HepG2 (cell line): ENCODE measurements around the gene KLKB1. TPM values are rescaled to one million over a fixed set of nuclear protein-coding genes. Genes with fewer than 3 reads are reported as not detected.

ENCODE experiments used
- BORCS8-MEF2B ChIP-seq: sonication (generic); formaldehyde crosslinking; IDR thresholded peaks from 2 replicates; pipeline ENCODE4 v1.8.0; 2022; ENCODE audit warnings: mild to moderate bottlenecking, missing genetic modification reagents
- GATAD2A ChIP-seq: IDR thresholded peaks from 2 replicates; pipeline ENCODE4 v1.6.1; 2016
- HNF4A ChIP-seq: sonication (generic); formaldehyde crosslinking; IDR thresholded peaks from 2 replicates; pipeline ENCODE4 v1.4.0; 2020; ENCODE audit warnings: missing genetic modification reagents
- LCORL ChIP-seq, 2 experiments: fragments of 450-650 bp in 1 of 2; sonication (generic) in 1 of 2; formaldehyde crosslinking in 1 of 2; IDR thresholded peaks; 2 replicates each; pipeline versions ENCODE4 v1.5.0 to v1.6.1; 2017 to 2020; ENCODE audit warnings: antibody characterized with exemption in 1 of 2, missing genetic modification reagents in 1 of 2
- MIER2 ChIP-seq: IDR thresholded peaks from 2 replicates; pipeline ENCODE4 v1.6.1; 2016; ENCODE audit warnings: missing biosample characterization, missing genetic modification reagents
- RFXANK ChIP-seq: IDR thresholded peaks from 2 replicates; pipeline ENCODE4 v1.6.1; 2016
- SMC3 ChIP-seq: IDR thresholded peaks from 2 replicates; pipeline ENCODE4 v1.6.1; 2011; ENCODE audit warnings: low read length, improper control_type of control experiment
- U2AF2 ChIP-seq: fragments of 200-400 bp; formaldehyde crosslinking; IDR thresholded peaks from 2 replicates; pipeline ENCODE4 v1.6.1; 2017; ENCODE audit warnings: low read depth, mild to moderate bottlenecking, low read length
- ZNF292 ChIP-seq: sonication (generic); formaldehyde crosslinking; IDR thresholded peaks from 2 replicates; pipeline ENCODE4 v1.8.1; 2022; ENCODE audit warnings: mild to moderate bottlenecking, low read depth, missing genetic modification reagents, borderline replicate concordance
- ZSCAN30 ChIP-seq: sonication (generic); formaldehyde crosslinking; IDR thresholded peaks from 2 replicates; pipeline ENCODE4 v1.5.0; 2020; ENCODE audit warnings: mild to moderate bottlenecking, missing genetic modification reagents
- ZSCAN9 ChIP-seq: IDR thresholded peaks from 2 replicates; pipeline ENCODE4 v1.6.1; 2016; ENCODE audit warnings: borderline replicate concordance
- ZZZ3 ChIP-seq: sonication (generic); formaldehyde crosslinking; IDR thresholded peaks from 2 replicates; pipeline ENCODE4 v1.4.0; 2020; ENCODE audit warnings: missing genetic modification reagents, mild to moderate bottlenecking, borderline replicate concordance
- polyA plus RNA-seq, 8 experiments: library from polyadenylated mRNA; depleted of rRNA in 3 of 8; stranded (reverse) in 7 of 8; unstranded in 1 of 8; fragments of >200 nt; fragmentation: Illumina TruSeq in 4 of 8; extraction: Trizol in 4 of 8; gene quantifications; 2 replicates each; pipeline versions ENCODE4 v1.2.1 to v1.2.3, GENCODE V29; 2011 to 2016; ENCODE audit warnings: low read depth in 4 of 8, missing spikeins in 1 of 8, mixed read lengths in 1 of 8; ENCODE audit not compliant: insufficient read depth in 1 of 8
- total RNA-seq, 5 experiments: library from RNA; depleted of rRNA; stranded (reverse); fragments of >200 nt; fragmentation: Illumina TruSeq; extraction: Trizol; gene quantifications; 2 replicates each; pipeline ENCODE4 v1.2.3, GENCODE V29; 2016; ENCODE audit warnings: low read depth in 1 of 5
- TF ChIP-seq, protein P1 (sequence below): sonication (generic); formaldehyde crosslinking; IDR thresholded peaks from 2 replicates; pipeline ENCODE4 v1.5.1; 2020; ENCODE audit warnings: mild to moderate bottlenecking, missing genetic modification reagents, moderate library complexity
- TF ChIP-seq, protein P2 (sequence below): sonication (generic); formaldehyde crosslinking; IDR thresholded peaks from 2 replicates; pipeline ENCODE4 v1.5.0; 2020; ENCODE audit warnings: missing genetic modification reagents, mild to moderate bottlenecking, borderline replicate concordance
- TF ChIP-seq, protein P3 (sequence below): sonication (generic); formaldehyde crosslinking; IDR thresholded peaks from 2 replicates; pipeline ENCODE4 v1.5.0; 2020; ENCODE audit warnings: mild to moderate bottlenecking, missing genetic modification reagents, moderate library complexity
- TF ChIP-seq, protein P4 (sequence below), 2 experiments: sonication (generic) in 1 of 2; formaldehyde crosslinking in 1 of 2; IDR thresholded peaks; 2 replicates each; pipeline versions ENCODE4 v1.4.0 to v1.6.1; 2018 to 2020; ENCODE audit warnings: missing genetic modification reagents in 2 of 2, borderline replicate concordance in 1 of 2, low read depth in 1 of 2, mild to moderate bottlenecking in 1 of 2, missing biosample characterization in 1 of 2
- TF ChIP-seq, protein P5 (sequence below): fragments of 450-650 bp; IDR thresholded peaks from 2 replicates; pipeline ENCODE4 v1.6.1; 2016

KLKB1 gene
- total and polyA plus RNA-seq, 2 of the 13 experiments (the other 11 are each of a cell fraction or from before 2014, with no cell fraction given), result 0.26 to 0.49 TPM

DNA sequence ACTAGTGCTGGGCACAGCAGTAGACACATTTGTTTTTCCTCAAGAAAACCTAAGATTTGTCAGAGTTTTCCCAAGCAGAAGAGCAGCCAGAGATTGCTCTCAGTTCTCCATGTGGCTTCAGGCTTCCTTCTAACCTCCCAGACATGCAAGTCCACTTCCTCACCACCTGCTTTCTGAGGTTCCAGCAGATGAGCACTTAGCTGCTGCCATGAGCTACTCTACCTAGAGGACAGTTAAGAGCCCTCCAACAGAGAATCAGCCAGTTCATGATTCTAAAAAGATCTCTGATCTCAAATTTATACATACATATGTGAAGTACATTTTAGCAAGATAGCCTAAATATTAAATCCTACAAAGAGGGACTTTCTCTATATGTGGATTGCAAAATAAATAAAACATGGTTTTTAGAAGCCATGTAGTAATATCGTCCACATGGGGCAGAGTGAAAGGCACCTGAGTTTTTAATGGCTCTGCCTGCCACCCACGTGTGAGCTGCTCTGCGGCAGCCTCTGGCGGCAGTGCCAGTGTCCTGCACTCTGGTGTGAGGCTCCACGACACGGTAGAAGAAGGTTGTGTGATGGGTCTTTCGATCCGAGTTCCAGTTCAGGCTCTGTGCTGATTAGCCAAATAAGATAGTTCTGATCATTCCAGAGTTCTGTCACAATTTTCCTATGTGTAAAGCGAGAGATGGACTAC is 25.6 kb upstream of the KLKB1 start (continued):
- TF ChIP-seq, protein P1, sequence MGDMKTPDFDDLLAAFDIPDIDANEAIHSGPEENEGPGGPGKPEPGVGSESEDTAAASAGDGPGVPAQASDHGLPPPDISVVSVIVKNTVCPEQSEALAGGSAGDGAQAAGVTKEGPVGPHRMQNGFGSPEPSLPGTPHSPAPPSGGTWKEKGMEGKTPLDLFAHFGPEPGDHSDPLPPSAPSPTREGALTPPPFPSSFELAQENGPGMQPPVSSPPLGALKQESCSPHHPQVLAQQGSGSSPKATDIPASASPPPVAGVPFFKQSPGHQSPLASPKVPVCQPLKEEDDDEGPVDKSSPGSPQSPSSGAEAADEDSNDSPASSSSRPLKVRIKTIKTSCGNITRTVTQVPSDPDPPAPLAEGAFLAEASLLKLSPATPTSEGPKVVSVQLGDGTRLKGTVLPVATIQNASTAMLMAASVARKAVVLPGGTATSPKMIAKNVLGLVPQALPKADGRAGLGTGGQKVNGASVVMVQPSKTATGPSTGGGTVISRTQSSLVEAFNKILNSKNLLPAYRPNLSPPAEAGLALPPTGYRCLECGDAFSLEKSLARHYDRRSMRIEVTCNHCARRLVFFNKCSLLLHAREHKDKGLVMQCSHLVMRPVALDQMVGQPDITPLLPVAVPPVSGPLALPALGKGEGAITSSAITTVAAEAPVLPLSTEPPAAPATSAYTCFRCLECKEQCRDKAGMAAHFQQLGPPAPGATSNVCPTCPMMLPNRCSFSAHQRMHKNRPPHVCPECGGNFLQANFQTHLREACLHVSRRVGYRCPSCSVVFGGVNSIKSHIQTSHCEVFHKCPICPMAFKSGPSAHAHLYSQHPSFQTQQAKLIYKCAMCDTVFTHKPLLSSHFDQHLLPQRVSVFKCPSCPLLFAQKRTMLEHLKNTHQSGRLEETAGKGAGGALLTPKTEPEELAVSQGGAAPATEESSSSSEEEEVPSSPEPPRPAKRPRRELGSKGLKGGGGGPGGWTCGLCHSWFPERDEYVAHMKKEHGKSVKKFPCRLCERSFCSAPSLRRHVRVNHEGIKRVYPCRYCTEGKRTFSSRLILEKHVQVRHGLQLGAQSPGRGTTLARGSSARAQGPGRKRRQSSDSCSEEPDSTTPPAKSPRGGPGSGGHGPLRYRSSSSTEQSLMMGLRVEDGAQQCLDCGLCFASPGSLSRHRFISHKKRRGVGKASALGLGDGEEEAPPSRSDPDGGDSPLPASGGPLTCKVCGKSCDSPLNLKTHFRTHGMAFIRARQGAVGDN (CRISPR knock-in tag), result peak; percentile 59
- TF ChIP-seq MIER2 (0 out of 2 replicates have a peak, but pooled peaks have one; percentile 25), HNF4A (CRISPR knock-in tag) (0 out of 2 replicates have a peak, but pooled peaks have one; percentile 14), U2AF2 (no peak), GATAD2A (peak; percentile 64), ZZZ3 (CRISPR knock-in tag) (no peak), LCORL (IDR thresholded peaks at IDR 0.05) (no peak), LCORL (CRISPR knock-in tag; IDR thresholded peaks at IDR 0.05) (0 out of 2 replicates have a peak, but pooled peaks have one; percentile 22), RFXANK (0 out of 2 replicates have a peak, but pooled peaks have one; percentile 39), ZSCAN9 (CRISPR knock-in tag) (0 out of 2 replicates have a peak, but pooled peaks have one; percentile 24), ZSCAN30 (no peak), ZNF292 (no peak), BORCS8-MEF2B (CRISPR knock-in tag) (0 out of 2 replicates have a peak, but pooled peaks have one; percentile 46), SMC3 (peak; percentile 63)
- TF ChIP-seq, protein P2, sequence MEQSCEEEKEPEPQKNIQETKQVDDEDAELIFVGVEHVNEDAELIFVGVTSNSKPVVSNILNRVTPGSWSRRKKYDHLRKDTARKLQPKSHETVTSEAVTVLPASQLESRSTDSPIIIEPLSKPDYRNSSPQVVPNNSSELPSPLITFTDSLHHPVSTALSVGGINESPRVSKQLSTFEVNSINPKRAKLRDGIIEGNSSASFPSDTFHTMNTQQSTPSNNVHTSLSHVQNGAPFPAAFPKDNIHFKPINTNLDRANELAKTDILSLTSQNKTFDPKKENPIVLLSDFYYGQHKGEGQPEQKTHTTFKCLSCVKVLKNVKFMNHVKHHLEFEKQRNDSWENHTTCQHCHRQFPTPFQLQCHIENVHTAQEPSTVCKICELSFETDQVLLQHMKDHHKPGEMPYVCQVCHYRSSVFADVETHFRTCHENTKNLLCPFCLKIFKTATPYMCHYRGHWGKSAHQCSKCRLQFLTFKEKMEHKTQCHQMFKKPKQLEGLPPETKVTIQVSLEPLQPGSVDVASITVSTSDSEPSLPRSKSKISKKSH (CRISPR knock-in tag), result no peak
- TF ChIP-seq, protein P3, sequence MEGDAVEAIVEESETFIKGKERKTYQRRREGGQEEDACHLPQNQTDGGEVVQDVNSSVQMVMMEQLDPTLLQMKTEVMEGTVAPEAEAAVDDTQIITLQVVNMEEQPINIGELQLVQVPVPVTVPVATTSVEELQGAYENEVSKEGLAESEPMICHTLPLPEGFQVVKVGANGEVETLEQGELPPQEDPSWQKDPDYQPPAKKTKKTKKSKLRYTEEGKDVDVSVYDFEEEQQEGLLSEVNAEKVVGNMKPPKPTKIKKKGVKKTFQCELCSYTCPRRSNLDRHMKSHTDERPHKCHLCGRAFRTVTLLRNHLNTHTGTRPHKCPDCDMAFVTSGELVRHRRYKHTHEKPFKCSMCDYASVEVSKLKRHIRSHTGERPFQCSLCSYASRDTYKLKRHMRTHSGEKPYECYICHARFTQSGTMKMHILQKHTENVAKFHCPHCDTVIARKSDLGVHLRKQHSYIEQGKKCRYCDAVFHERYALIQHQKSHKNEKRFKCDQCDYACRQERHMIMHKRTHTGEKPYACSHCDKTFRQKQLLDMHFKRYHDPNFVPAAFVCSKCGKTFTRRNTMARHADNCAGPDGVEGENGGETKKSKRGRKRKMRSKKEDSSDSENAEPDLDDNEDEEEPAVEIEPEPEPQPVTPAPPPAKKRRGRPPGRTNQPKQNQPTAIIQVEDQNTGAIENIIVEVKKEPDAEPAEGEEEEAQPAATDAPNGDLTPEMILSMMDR (CRISPR knock-in tag), result peak; percentile 82
- TF ChIP-seq, protein P4, sequence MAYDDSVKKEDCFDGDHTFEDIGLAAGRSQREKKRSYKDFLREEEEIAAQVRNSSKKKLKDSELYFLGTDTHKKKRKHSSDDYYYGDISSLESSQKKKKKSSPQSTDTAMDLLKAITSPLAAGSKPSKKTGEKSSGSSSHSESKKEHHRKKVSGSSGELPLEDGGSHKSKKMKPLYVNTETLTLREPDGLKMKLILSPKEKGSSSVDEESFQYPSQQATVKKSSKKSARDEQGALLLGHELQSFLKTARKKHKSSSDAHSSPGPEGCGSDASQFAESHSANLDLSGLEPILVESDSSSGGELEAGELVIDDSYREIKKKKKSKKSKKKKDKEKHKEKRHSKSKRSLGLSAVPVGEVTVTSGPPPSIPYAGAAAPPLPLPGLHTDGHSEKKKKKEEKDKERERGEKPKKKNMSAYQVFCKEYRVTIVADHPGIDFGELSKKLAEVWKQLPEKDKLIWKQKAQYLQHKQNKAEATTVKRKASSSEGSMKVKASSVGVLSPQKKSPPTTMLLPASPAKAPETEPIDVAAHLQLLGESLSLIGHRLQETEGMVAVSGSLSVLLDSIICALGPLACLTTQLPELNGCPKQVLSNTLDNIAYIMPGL (CRISPR knock-in tag; IDR thresholded peaks at IDR 0.05; ENCODE audit: borderline replicate concordance in 1 of 2, low read depth in 1 of 2), result peak in 1 of 2 experiments; percentile 76; a peak in 1 of 4 replicates
- TF ChIP-seq, protein P5, sequence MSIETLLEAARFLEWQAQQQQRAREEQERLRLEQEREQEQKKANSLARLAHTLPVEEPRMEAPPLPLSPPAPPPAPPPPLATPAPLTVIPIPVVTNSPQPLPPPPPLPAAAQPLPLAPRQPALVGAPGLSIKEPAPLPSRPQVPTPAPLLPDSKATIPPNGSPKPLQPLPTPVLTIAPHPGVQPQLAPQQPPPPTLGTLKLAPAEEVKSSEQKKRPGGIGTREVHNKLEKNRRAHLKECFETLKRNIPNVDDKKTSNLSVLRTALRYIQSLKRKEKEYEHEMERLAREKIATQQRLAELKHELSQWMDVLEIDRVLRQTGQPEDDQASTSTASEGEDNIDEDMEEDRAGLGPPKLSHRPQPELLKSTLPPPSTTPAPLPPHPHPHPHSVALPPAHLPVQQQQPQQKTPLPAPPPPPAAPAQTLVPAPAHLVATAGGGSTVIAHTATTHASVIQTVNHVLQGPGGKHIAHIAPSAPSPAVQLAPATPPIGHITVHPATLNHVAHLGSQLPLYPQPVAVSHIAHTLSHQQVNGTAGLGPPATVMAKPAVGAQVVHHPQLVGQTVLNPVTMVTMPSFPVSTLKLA, result peak; percentile 74
